Effector memory CD4-positive, alpha-beta T cell (primary cell): ENCODE measurements around the gene SMOC2.

Experiments used
- DNase-seq, 3 donors: peaks; one replicate each; pipeline ENCODE4 v3.0.0-alpha.2; 2020
- H3K27ac ChIP-seq: 2 replicates; pipeline ENCODE4 v1.7.0; 2013; ENCODE audit warnings: mild to moderate bottlenecking, low read length, moderate library complexity; ENCODE audit not compliant: insufficient read depth, poor library complexity, severe bottlenecking
- H3K27me3 ChIP-seq: replicated peaks from 2 replicates; pipeline ENCODE4 v1.7.0; 2013; ENCODE audit warnings: mild to moderate bottlenecking, low read length; ENCODE audit not compliant: insufficient read depth, control insufficient read depth, poor library complexity, severe bottlenecking
- H3K36me3 ChIP-seq: 2 replicates; pipeline ENCODE4 v1.7.0; 2013; ENCODE audit warnings: mild to moderate bottlenecking, low read length, moderate library complexity; ENCODE audit not compliant: control insufficient read depth, insufficient read depth
- H3K4me1 ChIP-seq: 2 replicates; pipeline ENCODE4 v1.7.0; 2013; ENCODE audit warnings: low read length, mild to moderate bottlenecking; ENCODE audit not compliant: control insufficient read depth, insufficient read depth, poor library complexity, severe bottlenecking
- H3K4me3 ChIP-seq: 2 replicates; pipeline ENCODE4 v1.7.0; 2013; ENCODE audit warnings: low read length, low read depth, mild to moderate bottlenecking; ENCODE audit not compliant: insufficient read depth, poor library complexity, severe bottlenecking
- H3K9me3 ChIP-seq: 2 replicates; pipeline ENCODE4 v1.7.0; 2013; ENCODE audit warnings: mild to moderate bottlenecking, low read length, moderate library complexity; ENCODE audit not compliant: control insufficient read depth

The SMOC2 gene

GRCh38 chr6:168637834-168638233 lies 196.8 kb downstream of the SMOC2 start:
- H3K27me3 ChIP-seq = no peaks in the 10 kb centered on the region
- no peaks in the 10 kb centered on the region for H3K9me3 ChIP-seq
- no peak for DNase-seq
- no peak overlapping the region for H3K27ac ChIP-seq
- no peak overlapping the region for H3K4me3 ChIP-seq
- no peaks in the 10 kb centered on the region for H3K4me1 ChIP-seq
- H3K36me3 ChIP-seq = no peaks in the 10 kb centered on the region

DNA sequence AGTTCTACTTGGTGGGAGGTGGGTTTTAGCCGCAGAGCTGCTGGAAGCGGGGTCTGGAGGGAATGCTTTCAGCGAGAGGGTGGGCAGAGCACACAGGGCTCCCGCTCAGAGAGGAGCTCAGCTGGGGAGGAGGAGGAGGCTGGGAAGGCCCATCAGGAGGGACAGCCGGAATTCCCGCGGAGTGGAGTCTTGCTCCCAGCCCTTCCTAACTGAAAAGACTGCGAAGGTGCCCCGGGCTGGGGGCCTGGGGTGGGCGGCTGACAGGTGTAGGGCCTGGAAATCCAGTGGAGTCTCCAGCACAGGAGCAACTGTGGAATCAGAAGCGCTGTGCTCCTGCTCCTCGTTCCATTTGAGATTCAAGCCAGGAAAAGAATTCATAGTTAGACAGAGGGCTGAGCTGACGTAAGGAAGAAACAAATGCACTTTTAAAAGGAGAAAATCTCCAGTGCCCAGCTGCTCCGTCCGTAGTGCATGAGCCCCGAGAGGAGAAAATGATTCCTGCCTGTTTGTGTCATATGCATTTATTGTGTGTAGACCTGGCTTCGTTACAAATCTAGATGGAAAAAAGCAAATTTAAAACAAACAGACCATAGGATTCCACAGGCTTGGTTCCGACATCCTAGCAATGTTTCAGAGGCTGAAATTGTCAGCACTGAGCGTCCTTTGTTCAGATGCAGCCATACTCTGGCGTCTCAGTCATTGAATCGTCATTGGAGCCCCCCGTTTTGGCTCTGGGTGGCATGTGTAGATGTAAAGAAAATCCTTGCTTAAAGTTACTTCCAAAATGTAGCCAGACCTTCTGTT lies 197.7 kb downstream of the SMOC2 start:
- Histone ChIP-seq H3K9me3 (no peaks in the 10 kb centered on the region), H3K27ac (no peak overlapping the region), H3K4me1 (no peaks in the 10 kb centered on the region), H3K36me3 (no peaks in the 10 kb centered on the region), H3K4me3 (no peak overlapping the region), H3K27me3 (no peaks in the 10 kb centered on the region)
- no peak for DNase-seq

DNA sequence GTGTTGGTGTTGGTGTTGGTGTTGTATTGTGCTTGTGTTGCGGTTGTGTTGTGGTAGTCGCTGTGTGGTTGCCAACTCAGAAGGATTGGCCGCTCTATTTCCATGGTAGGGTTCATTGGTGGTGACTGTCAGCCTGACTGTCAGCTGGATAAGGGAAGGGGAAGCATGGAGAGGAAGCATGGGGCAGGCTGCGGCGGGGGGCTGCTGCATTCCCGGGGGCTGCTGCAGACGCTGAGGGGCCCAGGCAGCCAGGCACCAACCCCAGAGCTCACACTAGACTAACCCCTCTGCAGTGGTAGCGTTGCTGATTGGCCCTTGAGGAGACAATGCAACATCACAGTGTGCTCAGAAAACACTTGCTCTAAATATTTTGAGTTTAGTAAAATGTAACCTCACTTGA lies 199.2 kb downstream of the SMOC2 start:
- no peak overlapping the region for H3K4me3 ChIP-seq
- H3K9me3 ChIP-seq = no peaks in the 10 kb centered on the region
- no peaks in the 10 kb centered on the region for H3K36me3 ChIP-seq
- peaks cover 1% of the 10 kb centered on the region for H3K27me3 ChIP-seq
- no peak for DNase-seq
- H3K27ac ChIP-seq = no peak overlapping the region
- H3K4me1 ChIP-seq = no peaks in the 10 kb centered on the region

DNA sequence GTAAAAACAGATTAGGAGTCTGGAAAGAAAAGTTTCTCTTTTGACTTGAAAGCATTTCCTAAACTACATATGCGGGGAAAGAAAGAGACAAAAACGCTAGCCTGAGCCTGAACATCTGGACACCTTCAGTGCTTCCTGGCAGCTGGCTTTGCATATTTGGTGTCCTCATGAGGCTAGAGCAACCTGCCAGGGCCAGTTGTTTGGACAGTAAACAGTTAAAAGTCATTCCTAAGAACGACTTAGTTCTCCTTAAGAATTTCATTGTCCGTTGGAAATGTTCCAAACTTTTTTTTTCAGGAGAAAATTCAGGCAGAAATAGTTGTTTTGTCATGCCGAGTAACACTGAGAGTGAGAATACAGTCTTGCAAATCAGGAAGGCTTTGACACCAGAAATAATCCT lies 199.8 kb downstream of the SMOC2 start:
- DNase-seq = no peak
- no peaks in the 10 kb centered on the region for H3K36me3 ChIP-seq
- no peaks in the 10 kb centered on the region for H3K9me3 ChIP-seq

DNA sequence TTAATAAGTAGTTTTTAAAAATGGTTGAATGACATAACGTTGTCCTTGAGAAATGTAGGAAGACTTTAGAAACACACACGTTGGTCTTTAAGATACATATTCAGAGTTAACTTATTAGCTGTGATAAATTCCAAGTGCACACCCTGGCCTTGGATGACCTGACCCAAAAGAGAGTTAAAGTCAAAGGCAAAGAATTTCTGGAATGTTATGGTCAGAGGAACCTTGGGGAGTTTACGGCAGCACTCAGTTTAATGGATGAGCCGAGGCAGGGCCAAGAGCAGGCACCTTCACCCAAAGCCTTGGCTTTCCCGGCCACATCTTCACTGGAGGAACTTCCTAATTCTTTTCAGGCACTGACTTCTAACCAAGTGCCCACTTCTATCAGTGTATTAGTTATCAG lies 200.5 kb downstream of the SMOC2 start:
- no peaks in the 10 kb centered on the region for H3K9me3 ChIP-seq
- H3K27me3 ChIP-seq = peaks cover 3% of the 10 kb centered on the region
- H3K4me3 ChIP-seq = no peak overlapping the region
- H3K27ac ChIP-seq = no peak overlapping the region
- H3K36me3 ChIP-seq = no peaks in the 10 kb centered on the region
- no peak for DNase-seq
- no peaks in the 10 kb centered on the region for H3K4me1 ChIP-seq

More for the DNA sequence above, 199.8 kb downstream of the SMOC2 start:
- no peak overlapping the region for H3K4me3 ChIP-seq
- H3K27me3 ChIP-seq = peaks cover 3% of the 10 kb centered on the region
- no peaks in the 10 kb centered on the region for H3K4me1 ChIP-seq
- no peak overlapping the region for H3K27ac ChIP-seq

GRCh38 chr6:168643401-168643800 lies 202.4 kb downstream of the SMOC2 start:
- no peak overlapping the region for H3K4me3 ChIP-seq
- DNase-seq = no peak
- peaks cover 3% of the 10 kb centered on the region for H3K27me3 ChIP-seq

GRCh38 chr6:168645326-168645725 lies 204.3 kb downstream of the SMOC2 start:
- Histone ChIP-seq H3K9me3 (no peaks in the 10 kb centered on the region), H3K4me3 (no peak overlapping the region), H3K27me3 (peaks cover 3% of the 10 kb centered on the region), H3K27ac (no peak overlapping the region), H3K36me3 (no peaks in the 10 kb centered on the region), H3K4me1 (no peaks in the 10 kb centered on the region)
- DNase-seq = no peak

More at GRCh38 chr6:168643401-168643800, 202.4 kb downstream of the SMOC2 start:
- Histone ChIP-seq H3K36me3 (no peaks in the 10 kb centered on the region), H3K9me3 (no peaks in the 10 kb centered on the region), H3K4me1 (no peaks in the 10 kb centered on the region), H3K27ac (no peak overlapping the region)

DNA sequence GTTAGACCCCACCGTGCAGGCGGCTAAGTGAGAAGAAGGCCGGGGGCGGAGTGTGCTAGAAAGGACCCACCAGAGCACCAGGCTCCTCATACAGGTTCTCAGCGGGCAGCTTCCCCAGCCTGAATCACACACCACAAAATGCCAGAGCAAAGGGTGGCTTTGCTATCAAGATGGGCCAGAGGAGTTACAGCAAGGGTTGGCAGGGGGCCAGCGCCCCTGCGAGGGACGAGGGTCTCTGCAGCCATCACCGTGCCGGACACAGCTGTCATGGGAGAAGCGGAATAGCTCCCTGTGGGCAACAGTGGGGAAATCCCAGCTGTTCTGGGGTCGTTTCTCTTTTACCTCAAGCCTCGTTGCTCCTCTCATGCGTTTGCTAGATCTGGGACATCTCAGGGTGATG lies 206.3 kb downstream of the SMOC2 start:
- Histone ChIP-seq H3K27ac (no peak overlapping the region), H3K36me3 (no peaks in the 10 kb centered on the region), H3K27me3 (peaks cover 3% of the 10 kb centered on the region), H3K9me3 (no peaks in the 10 kb centered on the region), H3K4me3 (no peak overlapping the region), H3K4me1 (no peaks in the 10 kb centered on the region)
- no peak for DNase-seq

- no peak for DNase-seq
- Histone ChIP-seq H3K27me3 (peaks cover 3% of the 10 kb centered on the region), H3K9me3 (no peaks in the 10 kb centered on the region), H3K4me1 (no peaks in the 10 kb centered on the region), H3K4me3 (no peak overlapping the region), H3K27ac (no peak overlapping the region), H3K36me3 (no peaks in the 10 kb centered on the region)
Measured at GRCh38 chr6:168648240-168649125, 207.5 kb downstream of the SMOC2 start.

DNA sequence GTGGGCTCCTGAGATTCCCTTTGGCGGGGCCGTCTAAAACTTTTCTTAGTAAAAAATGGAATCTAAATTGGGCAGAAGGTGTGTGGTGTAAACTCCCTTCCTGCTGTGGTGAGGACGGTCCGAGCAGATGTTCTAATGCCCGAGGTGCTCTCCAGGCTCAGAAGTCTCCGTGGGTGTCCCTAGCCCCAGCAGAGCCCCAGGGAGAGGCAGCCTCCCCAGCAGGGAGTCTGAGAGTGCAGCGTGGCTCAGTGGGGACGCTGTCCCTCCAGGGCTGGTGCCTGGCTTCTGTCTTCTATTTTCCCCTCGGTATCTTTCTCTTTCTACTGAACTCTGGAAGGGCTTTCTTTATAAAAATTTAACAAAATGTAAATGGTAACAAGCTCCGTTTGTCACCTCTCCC lies 208.2 kb downstream of the SMOC2 start:
- Histone ChIP-seq H3K4me3 (no peak overlapping the region), H3K27me3 (peaks cover 3% of the 10 kb centered on the region)

More for the DNA sequence above, 208.2 kb downstream of the SMOC2 start:
- H3K27ac ChIP-seq = no peak overlapping the region
- DNase-seq = no peak
- H3K4me1 ChIP-seq = no peaks in the 10 kb centered on the region
- no peaks in the 10 kb centered on the region for H3K36me3 ChIP-seq
- no peaks in the 10 kb centered on the region for H3K9me3 ChIP-seq
